Measurements from ENCODE around the gene PRMT7.

The PRMT7 gene

GRCh38 chr16:68379472-68380347, 68.9 kb downstream of the PRMT7 start:
- no peak for DNase-seq

DNA sequence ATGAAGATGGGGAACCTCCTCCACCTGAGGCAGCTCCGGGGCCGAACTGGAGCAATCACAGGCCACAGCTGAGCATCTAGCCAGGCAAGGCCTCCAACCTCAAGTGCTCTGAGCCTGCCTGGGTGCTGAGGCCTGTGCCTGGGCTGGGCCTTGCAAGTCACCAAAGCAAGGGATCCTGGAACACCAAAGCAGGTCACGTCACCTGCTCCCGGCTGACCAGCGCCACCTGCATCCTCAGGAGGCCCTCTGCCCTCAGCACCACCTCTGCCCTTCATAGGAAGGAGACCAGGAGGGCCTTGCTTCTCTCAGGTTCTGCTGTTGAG, 69.5 kb downstream of the PRMT7 start:
- DNase-seq = no peak

DNA sequence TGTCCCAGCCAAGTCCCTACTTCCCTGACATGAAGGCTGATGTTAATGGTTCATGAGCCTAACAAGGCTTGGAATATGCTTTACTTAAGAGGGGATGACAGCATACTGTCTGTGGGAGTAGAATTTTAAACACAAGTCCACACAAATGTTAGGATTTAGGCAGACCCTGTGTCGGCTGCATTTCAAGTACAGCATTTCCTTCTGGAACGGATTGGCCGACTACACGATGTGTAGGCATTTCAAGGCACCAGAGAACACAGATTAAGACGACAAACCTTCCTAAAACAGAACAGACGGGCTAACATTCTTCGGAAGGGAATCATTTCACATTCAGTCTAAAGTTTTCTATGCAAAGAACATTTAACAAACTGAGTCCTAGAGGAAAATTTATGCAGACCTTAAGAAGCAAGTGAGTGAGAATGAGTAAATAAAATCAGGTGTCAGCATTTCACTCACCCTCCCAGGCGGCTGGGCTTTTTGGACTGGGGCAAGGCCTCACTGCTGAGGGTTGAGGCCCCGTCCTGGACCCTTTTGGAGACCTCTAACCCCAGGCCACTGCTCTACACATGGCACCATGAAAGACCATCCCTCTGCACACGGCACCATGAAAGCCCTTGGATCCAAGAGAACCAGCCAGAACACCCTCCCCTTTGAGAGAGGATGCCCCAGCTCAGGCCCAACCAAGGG, 70.0 kb downstream of the PRMT7 start:
- DNase-seq = no peak

- DNase-seq = no peak
Measured at GRCh38 chr16:68381363-68381724, 70.5 kb downstream of the PRMT7 start.

DNA sequence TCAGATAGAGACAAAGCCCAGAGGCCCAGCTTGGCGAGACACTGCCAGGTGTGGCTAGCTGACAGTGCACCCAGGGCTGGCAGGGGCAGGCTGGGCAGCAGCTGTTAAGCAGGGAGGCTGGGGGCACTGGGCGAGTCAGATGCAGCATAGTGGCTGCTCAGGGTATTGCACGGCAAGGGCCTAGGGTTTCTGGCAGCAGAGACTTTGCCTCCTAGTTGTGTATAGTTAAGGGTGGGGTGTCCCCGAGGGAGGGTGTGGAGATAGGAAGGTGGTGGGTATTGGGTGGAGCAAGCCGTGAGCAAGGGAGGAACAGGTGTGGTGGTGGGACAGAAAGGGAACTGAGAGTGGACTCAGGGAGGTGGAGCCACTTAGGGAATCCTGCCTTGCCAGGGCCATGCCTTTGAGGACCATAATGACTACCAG, 71.5 kb downstream of the PRMT7 start:
- no peak for DNase-seq

DNA sequence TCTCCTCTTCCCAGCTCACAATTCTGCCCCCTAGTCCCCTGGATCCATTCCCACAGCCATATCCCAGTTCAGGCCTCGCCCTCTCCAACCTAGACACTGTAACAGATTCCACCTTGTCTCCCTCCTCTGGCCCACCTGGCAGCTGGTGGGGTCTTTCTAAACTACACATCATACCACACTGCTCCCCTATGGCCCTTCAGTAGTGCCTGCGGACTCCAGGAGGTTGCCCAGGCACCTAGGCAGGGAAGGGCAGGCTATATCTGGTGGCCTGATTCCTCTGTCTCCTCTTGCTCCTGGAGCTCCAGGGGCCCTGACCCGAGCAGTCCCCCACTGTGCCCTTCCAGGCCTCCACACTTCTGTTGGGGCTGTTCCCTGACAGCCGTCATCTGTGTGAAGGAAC, 73.0 kb downstream of the PRMT7 start:
- DNase-seq = no peak

GRCh38 chr16:68384288-68385161, 73.7 kb downstream of the PRMT7 start:
- no peak for DNase-seq

GRCh38 chr16:68385371-68385770, 74.6 kb downstream of the PRMT7 start:
- no peak for DNase-seq

DNA sequence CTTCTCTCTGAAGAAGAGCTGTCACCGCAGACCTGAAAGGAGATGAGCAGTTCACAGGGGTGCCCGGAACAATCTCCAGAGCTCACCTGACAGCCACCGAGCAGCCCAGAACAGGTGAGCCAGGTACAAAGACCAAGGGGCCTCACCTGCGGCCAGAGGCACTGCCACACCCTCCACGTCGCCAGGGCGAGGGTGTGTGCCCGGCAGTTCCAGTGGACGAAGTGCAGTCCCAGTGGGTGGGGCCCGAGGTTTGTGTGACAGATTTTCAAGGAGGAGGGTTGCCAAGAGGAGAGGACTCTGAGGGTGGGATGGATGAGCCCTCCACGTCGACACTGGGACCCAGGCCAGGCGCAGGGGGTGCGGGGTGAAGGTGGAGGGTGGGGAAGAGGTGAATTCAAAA, 75.8 kb downstream of the PRMT7 start:
- DNase-seq = no peak

- no peak for DNase-seq
Measured at GRCh38 chr16:68387301-68387700, 76.5 kb downstream of the PRMT7 start.

DNA sequence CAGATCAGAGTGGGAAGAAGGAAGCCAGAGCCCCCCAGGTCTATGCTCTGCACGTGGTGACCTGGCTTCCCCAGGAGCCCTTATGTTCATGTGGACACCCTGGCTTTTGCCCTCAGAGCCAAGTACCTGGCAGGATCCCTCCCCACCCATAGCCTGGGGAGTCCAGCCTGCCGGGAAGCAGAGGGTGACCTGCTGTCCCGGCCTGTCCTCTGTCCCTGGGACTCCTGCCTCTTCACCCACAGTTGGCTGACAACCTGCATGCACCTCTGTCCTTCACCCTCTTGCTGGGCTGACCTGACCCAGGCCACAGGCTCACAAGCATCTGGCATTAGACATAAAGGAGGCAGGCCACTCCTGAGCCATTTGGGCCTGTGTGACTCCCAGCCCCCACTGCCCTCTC, 77.3 kb downstream of the PRMT7 start:
- DNase-seq = no peak

GRCh38 chr16:68389006-68389405, 78.2 kb downstream of the PRMT7 start:
- no peak for DNase-seq

- DNase-seq = no peak
Measured at GRCh38 chr16:68389750-68390371, 79.0 kb downstream of the PRMT7 start.

GRCh38 chr16:68393333-68393732, 82.5 kb downstream of the PRMT7 start:
- DNase-seq = no peak

DNA sequence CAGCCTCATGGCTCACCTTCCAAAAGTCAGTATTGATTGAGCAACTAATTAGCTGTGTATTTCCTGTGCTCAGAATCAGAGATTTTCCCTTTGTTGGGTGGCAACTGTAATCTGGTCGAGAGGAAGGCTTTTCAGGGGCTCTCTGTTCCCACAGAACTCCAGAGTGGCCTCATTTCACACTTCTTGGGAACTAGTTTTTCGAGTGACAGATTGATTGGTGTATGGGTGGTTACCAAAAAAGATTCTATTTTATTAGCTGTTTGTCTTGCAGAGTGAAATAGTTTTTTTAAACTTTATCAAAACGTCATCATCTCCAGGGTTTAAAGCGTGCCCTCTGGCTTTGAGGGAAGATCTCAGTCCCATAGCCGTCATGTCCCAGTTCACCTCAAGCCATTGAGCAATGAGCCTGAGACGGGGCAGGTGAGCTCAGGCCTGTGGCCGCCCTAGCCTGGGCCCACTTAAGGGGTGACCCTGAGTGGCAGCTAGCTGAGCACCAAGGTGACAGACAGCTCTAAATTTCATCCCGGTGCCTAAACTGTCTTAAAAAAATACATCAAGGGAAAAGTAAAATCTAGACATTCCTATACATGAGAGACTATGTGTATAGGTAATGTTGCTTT, 84.5 kb downstream of the PRMT7 start:
- no peak for DNase-seq

DNA sequence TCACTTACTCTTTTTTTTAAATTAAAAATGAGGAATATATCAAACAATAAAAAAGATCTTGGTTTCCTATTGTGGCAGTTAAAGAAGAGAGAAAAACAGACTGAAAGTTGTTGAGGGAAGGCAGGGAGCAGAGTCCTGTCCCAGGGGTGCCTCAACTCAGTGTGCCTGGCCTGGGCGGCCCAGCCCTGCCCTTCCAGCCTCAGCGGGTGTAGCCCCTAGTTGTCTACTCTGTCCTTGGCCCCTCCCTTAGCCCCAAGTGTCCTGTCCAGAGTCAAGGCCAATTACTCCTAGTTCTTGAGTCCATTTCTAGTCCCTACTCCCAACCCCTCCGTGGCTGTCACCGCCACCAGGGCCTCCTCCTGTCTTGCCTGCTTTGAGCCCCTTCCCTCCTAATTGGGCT, 85.0 kb downstream of the PRMT7 start:
- DNase-seq = no peak

GRCh38 chr16:68396481-68396880, 85.7 kb downstream of the PRMT7 start:
- peak; percentile 39 for DNase-seq

- DNase-seq = no peak
Measured at GRCh38 chr16:68397710-68398201, 86.9 kb downstream of the PRMT7 start.

DNA sequence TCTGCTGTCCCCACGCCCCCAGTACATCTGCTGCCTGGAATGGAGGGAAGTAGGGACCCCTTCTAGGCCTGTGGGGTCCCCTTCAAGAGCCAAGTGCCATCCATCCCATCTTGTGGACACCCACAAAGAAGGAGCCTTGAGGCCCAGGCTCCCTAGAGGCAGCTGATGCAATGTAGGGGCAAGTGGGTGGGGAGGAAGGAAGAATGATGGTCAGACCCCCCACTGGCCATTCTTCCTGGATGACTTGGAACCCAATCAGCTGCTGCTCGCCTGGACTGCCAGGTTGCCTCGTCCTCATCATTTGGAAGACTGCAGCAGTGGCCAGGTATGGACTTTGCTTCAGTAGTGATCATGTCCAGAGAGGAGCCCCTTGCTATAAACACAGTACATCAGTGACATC, 88.6 kb downstream of the PRMT7 start:
- no peak for DNase-seq

GRCh38 chr16:68400083-68400923, 89.5 kb downstream of the PRMT7 start:
- no peak for DNase-seq

DNA sequence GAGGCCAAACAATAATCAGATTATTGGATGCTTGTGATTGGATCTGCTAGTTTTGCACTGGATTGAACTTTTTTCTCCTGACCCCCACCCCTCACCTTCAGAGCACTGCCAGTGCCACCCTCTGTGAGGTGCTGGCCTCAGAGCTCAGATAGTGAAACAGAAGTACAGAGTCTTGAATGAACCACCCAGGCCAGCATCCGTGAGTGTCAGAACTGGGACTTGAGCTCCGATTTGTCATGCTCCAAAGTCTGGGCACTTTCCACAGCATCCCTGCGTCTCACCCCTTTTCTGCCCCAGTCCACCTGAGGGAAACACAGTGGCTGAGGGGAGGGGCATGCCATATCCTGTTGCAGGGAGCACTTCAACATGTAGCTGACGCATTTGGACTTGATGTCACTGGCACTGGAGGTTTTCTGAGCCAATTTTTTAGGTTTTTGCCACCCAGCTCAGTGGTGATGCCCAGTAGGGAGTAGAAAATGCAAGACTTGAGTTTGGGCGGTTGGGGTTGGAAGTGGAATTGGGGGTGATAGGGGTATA, 90.2 kb downstream of the PRMT7 start:
- no peak for DNase-seq
